Activated naive CD4-positive, alpha-beta T cell treated with anti-CD3 and anti-CD28 coated beads, Interleukin-2, amount 50 U/mL, for 24 hours (primary cell): ENCODE results near the gene ESPNL.

Source experiments
- H3K27ac Mint-ChIP-seq: one replicate; pipeline ENCODE4 v1.8.0; 2021; ENCODE audit warnings: mild to moderate bottlenecking, mixed read lengths
- H3K27me3 Mint-ChIP-seq: one replicate; pipeline ENCODE4 v1.8.0; 2021; ENCODE audit warnings: mixed read lengths
- H3K36me3 Mint-ChIP-seq: one replicate; pipeline ENCODE4 v1.8.0; 2021; ENCODE audit warnings: mixed read lengths
- H3K4me1 Mint-ChIP-seq: one replicate; pipeline ENCODE4 v1.8.0; 2021; ENCODE audit warnings: mixed read lengths
- H3K4me3 Mint-ChIP-seq: one replicate; pipeline ENCODE4 v1.8.0; 2021; ENCODE audit warnings: mild to moderate bottlenecking, mixed read lengths
- H3K9me3 Mint-ChIP-seq: one replicate; pipeline ENCODE4 v1.8.0; 2021; ENCODE audit warnings: mixed read lengths

The ESPNL gene

GRCh38 chr2:238158509-238159070 is 58.5 kb downstream of the ESPNL start, which contains the start of gene ERFE:
Gene ERFE (plus strand): TSS chr2:238158970. CDS start chr2:238159008, 38 bp downstream.
- Mint-ChIP-seq H3K27me3 (peaks cover 8% of the 10 kb centered on the region), H3K36me3 (no peaks in the 10 kb centered on the region), H3K4me3 (peak within 1 kb of the TSS; percentile 80), H3K4me1 (peaks cover 7% of the 10 kb centered on the region), H3K9me3 (no peaks in the 10 kb centered on the region), H3K27ac (no peak within 1 kb of the TSS)

GRCh38 chr2:238159071-238159539 is 59.0 kb downstream of the ESPNL start:
- Mint-ChIP-seq H3K4me3 (peak overlapping the region; percentile 80), H3K9me3 (no peaks in the 10 kb centered on the region), H3K27ac (no peak overlapping the region), H3K27me3 (peaks cover 8% of the 10 kb centered on the region), H3K4me1 (peaks cover 7% of the 10 kb centered on the region), H3K36me3 (no peaks in the 10 kb centered on the region)

GRCh38 chr2:238159661-238160205 is 59.6 kb downstream of the ESPNL start:
- Mint-ChIP-seq H3K27me3 (peaks cover 10% of the 10 kb centered on the region), H3K4me1 (peaks cover 7% of the 10 kb centered on the region), H3K36me3 (no peaks in the 10 kb centered on the region), H3K9me3 (no peaks in the 10 kb centered on the region), H3K27ac (no peak overlapping the region), H3K4me3 (peak overlapping the region; percentile 80)

DNA sequence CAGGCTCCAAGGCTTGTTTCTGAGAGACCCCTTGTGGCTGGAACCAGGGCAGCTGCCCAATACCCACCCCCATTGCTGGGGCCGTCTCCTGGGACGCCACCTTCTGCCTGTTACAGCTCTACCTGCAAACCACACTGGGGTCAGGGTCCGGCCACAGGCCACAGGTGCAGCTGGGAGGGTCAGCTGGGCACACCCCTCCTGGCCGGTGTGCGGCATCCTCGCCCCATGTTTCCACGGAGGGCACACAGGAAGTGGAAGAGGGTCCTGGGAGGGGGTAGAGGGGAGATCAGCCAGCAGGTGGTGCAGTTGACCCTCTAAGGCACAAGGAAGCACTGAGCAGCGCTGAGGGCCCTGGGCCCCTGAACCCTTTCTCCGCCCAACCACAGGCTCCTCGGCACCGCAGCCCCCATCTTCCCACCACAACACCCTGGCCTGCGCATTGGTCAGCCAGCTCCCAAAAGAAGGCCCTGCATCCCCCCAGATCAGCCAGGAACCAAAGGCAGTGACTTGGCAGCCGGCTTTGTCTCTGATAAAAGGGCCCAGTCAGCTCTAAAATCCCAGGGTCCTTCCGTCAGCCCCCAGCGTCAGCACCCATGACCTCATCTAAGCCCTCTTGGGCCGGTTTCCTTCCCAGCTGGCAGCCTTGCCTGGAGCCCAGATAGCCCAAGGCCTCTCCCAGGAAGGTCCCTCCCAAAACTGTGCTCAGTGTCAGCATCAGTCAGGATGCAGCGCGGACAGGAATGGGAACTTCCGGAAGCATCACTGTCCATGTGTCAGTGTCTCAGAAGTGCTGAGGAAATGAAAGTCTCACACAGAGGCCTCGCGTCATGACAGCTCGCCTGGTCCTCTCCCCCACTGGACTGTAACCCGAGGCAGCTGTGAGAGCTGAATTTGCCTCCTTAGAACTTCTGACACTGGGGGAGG is 60.3 kb downstream of the ESPNL start:
- Mint-ChIP-seq H3K4me1 (peaks cover 7% of the 10 kb centered on the region), H3K4me3 (peak overlapping the region; percentile 15)

DNA sequence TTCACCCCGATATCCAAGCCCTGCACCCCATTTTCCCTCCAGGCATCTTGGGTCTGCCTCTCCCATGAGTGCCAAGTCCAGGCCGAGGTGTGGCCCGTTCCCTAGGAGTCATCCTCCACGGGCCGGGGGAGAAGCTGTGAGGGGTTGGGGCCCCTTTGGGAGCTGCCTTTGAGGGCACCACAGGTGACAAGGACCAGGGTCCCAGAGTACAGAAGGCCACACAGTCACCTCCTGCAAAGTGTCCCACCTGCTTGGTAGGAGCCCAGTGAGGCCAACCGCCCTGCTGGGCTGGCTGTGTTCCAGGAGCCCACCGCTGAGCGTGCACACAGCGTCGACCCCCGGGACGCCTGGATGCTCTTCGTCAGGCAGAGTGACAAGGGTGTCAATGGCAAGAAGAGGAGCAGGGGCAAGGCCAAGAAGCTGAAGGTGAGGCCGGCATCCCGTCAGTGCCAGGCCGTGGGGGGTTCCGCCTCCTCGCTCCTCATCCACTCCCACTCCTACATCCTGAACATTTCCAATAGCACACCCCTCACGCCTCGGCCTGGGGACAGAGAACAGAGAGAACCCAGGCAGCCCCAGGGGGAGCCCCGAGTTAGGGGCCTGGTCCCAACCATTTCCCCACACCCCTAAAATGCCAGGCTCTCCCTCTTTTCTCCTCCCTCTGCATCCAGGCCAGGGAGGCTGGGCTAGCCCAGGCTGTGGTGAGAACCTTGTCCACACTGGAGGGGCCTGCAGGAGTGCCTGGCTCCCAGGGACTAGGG is 61.3 kb downstream of the ESPNL start:
- Mint-ChIP-seq H3K9me3 (no peaks in the 10 kb centered on the region), H3K4me3 (no peak overlapping the region), H3K4me1 (peaks cover 7% of the 10 kb centered on the region), H3K36me3 (no peaks in the 10 kb centered on the region), H3K27ac (no peak overlapping the region), H3K27me3 (peaks cover 14% of the 10 kb centered on the region)

More for the DNA sequence above, 60.3 kb downstream of the ESPNL start:
- Mint-ChIP-seq H3K9me3 (no peaks in the 10 kb centered on the region), H3K36me3 (no peaks in the 10 kb centered on the region), H3K27me3 (peaks cover 14% of the 10 kb centered on the region), H3K27ac (no peak overlapping the region)

DNA sequence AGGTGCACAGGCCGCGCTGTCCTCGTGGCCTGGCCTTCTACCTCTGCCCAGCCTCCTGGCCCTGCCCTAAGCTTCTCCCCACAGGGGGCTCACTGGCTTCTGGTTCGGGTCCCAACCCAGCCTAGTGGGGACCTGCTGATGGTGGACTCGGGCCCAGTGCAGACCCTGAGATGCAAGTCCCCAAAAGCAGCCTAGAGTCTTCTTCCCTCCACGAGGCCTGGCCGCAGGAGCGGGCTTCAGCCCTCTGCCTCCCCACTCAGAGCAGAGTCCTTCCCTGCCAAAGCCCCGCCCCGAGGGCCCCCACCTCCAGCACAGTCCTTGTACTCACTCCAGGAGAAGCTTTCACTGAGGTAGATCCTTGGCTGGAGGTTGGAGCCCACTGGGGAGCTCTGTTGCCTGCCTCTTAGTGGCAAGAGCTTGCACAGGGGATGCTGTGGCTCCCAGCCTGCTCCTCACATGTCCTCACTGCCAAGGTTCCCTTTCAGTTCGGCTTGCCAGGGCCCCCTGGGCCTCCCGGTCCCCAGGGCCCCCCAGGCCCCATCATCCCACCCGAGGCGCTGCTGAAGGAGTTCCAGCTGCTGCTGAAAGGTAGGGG is 62.2 kb downstream of the ESPNL start:
- H3K36me3 Mint-ChIP-seq = no peaks in the 10 kb centered on the region
- peaks cover 7% of the 10 kb centered on the region for H3K4me1 Mint-ChIP-seq
- no peaks in the 10 kb centered on the region for H3K9me3 Mint-ChIP-seq
- peaks cover 14% of the 10 kb centered on the region for H3K27me3 Mint-ChIP-seq
- no peak overlapping the region for H3K4me3 Mint-ChIP-seq
- H3K27ac Mint-ChIP-seq = no peak overlapping the region

DNA sequence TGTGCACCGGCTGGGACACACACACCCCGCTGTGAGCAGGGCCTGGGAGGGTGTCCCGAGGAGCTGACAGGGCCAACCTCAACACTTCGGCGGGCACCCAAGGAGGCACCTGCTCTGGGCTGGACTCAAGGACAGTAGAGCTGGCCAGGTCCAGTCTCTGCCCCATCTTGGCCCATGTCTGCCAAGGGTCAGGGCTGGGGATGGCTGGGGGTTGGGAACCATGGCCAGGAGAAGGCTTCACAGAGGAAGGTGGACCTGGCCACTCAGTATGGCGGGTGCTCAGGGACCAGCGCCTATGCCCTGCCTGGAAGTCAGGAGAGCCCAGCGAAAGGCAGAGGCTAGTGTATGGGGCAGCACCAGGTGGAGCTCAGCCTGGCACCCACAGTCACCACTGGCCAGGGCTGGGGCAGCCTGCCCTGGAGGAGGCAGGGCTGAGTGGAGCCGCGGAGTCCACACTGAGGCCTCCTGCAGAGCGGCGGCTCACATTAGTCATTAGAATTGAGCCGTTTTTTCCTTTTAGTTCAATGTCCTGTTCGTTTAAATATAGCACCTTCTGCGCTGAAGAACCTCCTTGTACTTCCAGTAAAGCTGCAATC is 62.8 kb downstream of the ESPNL start:
- Mint-ChIP-seq H3K4me3 (no peak overlapping the region), H3K9me3 (no peaks in the 10 kb centered on the region), H3K27me3 (peaks cover 14% of the 10 kb centered on the region), H3K4me1 (peaks cover 7% of the 10 kb centered on the region), H3K27ac (no peak overlapping the region), H3K36me3 (no peaks in the 10 kb centered on the region)

- H3K27me3 Mint-ChIP-seq = peaks cover 14% of the 10 kb centered on the region
- no peak overlapping the region for H3K27ac Mint-ChIP-seq
- H3K36me3 Mint-ChIP-seq = no peaks in the 10 kb centered on the region
- no peak overlapping the region for H3K4me3 Mint-ChIP-seq
- H3K4me1 Mint-ChIP-seq = peaks cover 7% of the 10 kb centered on the region
- no peaks in the 10 kb centered on the region for H3K9me3 Mint-ChIP-seq
Measured at GRCh38 chr2:238163481-238164198, 63.5 kb downstream of the ESPNL start.

DNA sequence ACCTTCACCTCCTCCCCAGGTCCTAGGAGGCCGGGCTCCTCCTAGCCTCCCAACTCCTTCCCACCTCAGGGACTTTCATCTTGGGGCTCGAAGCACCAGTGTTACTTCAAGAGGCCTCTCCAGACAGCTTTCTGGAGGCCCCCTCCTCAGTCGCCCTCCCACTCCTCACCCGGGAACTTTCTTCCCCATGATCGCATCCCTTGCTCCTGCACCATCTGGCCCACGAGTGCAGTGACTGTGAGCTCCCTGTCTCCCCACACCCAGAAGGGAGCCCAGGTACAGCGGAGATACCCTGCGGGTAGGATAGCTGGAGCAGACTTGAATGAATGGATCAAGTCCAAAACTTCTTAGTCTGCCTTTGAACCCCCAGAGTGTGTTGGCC is 64.8 kb downstream of the ESPNL start:
- Mint-ChIP-seq H3K4me1 (no peaks in the 10 kb centered on the region), H3K36me3 (no peaks in the 10 kb centered on the region), H3K27me3 (peaks cover 10% of the 10 kb centered on the region), H3K9me3 (no peaks in the 10 kb centered on the region), H3K4me3 (no peak overlapping the region), H3K27ac (no peak overlapping the region)

- H3K9me3 Mint-ChIP-seq = no peaks in the 10 kb centered on the region
- H3K27me3 Mint-ChIP-seq = peaks cover 10% of the 10 kb centered on the region
- peaks cover 2% of the 10 kb centered on the region for H3K36me3 Mint-ChIP-seq
- H3K4me3 Mint-ChIP-seq = no peak overlapping the region
- H3K27ac Mint-ChIP-seq = no peak overlapping the region
- H3K4me1 Mint-ChIP-seq = no peaks in the 10 kb centered on the region
Measured at GRCh38 chr2:238165288-238165921, 65.3 kb downstream of the ESPNL start.

GRCh38 chr2:238166391-238167343 is 66.5 kb downstream of the ESPNL start:
- Mint-ChIP-seq H3K9me3 (no peaks in the 10 kb centered on the region), H3K4me1 (no peaks in the 10 kb centered on the region), H3K4me3 (no peak overlapping the region), H3K27ac (no peak overlapping the region), H3K27me3 (peaks cover 6% of the 10 kb centered on the region), H3K36me3 (peaks cover 5% of the 10 kb centered on the region)

DNA sequence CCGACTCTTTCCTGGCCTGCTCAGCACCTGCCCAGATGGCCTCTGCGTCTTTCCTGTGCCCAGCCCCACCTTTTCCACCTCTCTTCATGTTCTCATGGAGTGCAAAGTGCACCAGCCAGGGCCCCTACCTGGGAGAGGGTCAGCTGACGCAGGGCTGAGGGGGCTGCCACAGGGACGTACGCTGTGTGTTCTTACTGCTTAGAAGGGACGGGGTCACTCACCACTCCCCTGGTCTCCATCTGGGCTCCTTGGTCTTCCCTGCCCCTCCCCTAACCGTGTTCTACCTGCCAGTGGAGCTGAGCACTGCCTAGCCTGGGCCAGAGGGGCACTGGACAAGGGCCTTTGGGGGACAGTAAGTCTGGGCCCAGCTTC is 67.2 kb downstream of the ESPNL start:
- H3K4me3 Mint-ChIP-seq = no peak overlapping the region
- no peaks in the 10 kb centered on the region for H3K9me3 Mint-ChIP-seq
- H3K4me1 Mint-ChIP-seq = no peaks in the 10 kb centered on the region
- H3K27ac Mint-ChIP-seq = no peak overlapping the region
- H3K27me3 Mint-ChIP-seq = peaks cover 6% of the 10 kb centered on the region
- H3K36me3 Mint-ChIP-seq = peaks cover 8% of the 10 kb centered on the region

GRCh38 chr2:238167761-238168160 is 67.6 kb downstream of the ESPNL start:
- Mint-ChIP-seq H3K36me3 (peaks cover 10% of the 10 kb centered on the region), H3K9me3 (no peaks in the 10 kb centered on the region), H3K4me3 (no peak overlapping the region), H3K27ac (no peak overlapping the region), H3K4me1 (peaks cover 1% of the 10 kb centered on the region), H3K27me3 (peaks cover 6% of the 10 kb centered on the region)
